H1 (cell line): ENCODE results near the gene KCNMA1. TPM values are rescaled to one million over a fixed set of nuclear protein-coding genes. Genes with fewer than 3 reads are reported as not detected.

Experiments used
- CTCF ChIA-PET: fragments of 300-600 bp; sonication (Branson Sonifier 250); formaldehyde crosslinking; loops from one replicate; lab custom pipeline; 2021; ENCODE audit not compliant: partially characterized antibody; lab: Charles Lee
- POLR2A ChIA-PET: fragments of 300-600 bp; sonication (Branson Sonifier 250); formaldehyde crosslinking; loops from one replicate; lab custom pipeline; 2021; ENCODE audit warnings: inconsistent platforms; ENCODE audit not compliant: partially characterized antibody; lab: Charles Lee
- DNase-seq, 2 experiments: peaks; one replicate each; pipeline versions ENCODE4 v3.0.0 to v3.0.0-alpha.2; 2010 to 2022; ENCODE audit warnings: low spot score in 2 of 2, low read depth in 1 of 2, mixed read lengths in 1 of 2
- FAIRE-seq: peaks from 2 replicates; lab custom pipeline; 2011; peaks lifted over from hg19 to GRCh38; lab: Jason Lieb, UNC
- H2AFZ ChIP-seq: 2 replicates; pipeline ENCODE4 v1.8.1; 2012; ENCODE audit warnings: low read length, inconsistent platforms
- H2AK5ac ChIP-seq: 2 replicates; pipeline ENCODE4 v1.6.1; 2013; ENCODE audit warnings: low read depth, low read length
- H2BK120ac ChIP-seq: replicated peaks from 2 replicates; pipeline ENCODE3; 2013; ENCODE audit warnings: low read depth, low read length, inconsistent platforms
- H2BK12ac ChIP-seq: 2 replicates; pipeline ENCODE4 v1.6.1; 2013; ENCODE audit warnings: low read depth, low read length
- H2BK15ac ChIP-seq: 2 replicates; pipeline ENCODE4 v1.6.1; 2013; ENCODE audit warnings: low read length
- H2BK20ac ChIP-seq: 2 replicates; pipeline ENCODE4 v1.6.1; 2013; ENCODE audit warnings: low read length
- H2BK5ac ChIP-seq: 2 replicates; pipeline ENCODE4 v1.6.1; 2013; ENCODE audit warnings: low read depth, low read length
- H3K14ac ChIP-seq: 2 replicates; pipeline ENCODE4 v1.6.1; 2013; ENCODE audit warnings: inconsistent platforms; ENCODE audit not compliant: insufficient read length
- H3K18ac ChIP-seq: 2 replicates; pipeline ENCODE4 v1.6.1; 2013; ENCODE audit warnings: low read length; ENCODE audit errors: extremely low read depth
- H3K23ac ChIP-seq: 2 replicates; pipeline ENCODE4 v1.6.1; 2013; ENCODE audit warnings: inconsistent platforms; ENCODE audit not compliant: insufficient read length
- H3K23me2 ChIP-seq: 2 replicates; pipeline ENCODE4 v1.6.1; 2013; ENCODE audit warnings: low read depth, low read length
- H3K27ac ChIP-seq: 2 replicates; pipeline ENCODE4 v1.6.1; 2011; ENCODE audit warnings: low read depth, low read length, inconsistent platforms
- H3K27me3 ChIP-seq, 4 experiments: replicated peaks in 1 of 4; 1 replicate in 1 of 4; 2 replicates in 3 of 4; pipeline versions ENCODE4 v1.6.1 to v1.8.1; 2011 to 2013; ENCODE audit warnings: low read length in 3 of 4, mild to moderate bottlenecking in 3 of 4, inconsistent platforms in 2 of 4, mixed read lengths in 2 of 4, moderate library complexity in 1 of 4; ENCODE audit not compliant: control insufficient read depth in 3 of 4, insufficient read depth in 3 of 4; ENCODE audit errors: extremely low read depth in 1 of 4
- H3K36me3 ChIP-seq, 4 experiments: 2 replicates each; pipeline versions ENCODE4 v1.6.1 to v1.8.1; 2011 to 2013; ENCODE audit warnings: mild to moderate bottlenecking in 4 of 4, low read length in 3 of 4, moderate library complexity in 2 of 4, control low read depth in 1 of 4, inconsistent platforms in 1 of 4; ENCODE audit not compliant: insufficient read depth in 4 of 4, control insufficient read depth in 2 of 4
- H3K4ac ChIP-seq: replicated peaks from 2 replicates; pipeline ENCODE3; 2013; ENCODE audit warnings: low read length, low read depth, mixed read lengths, inconsistent platforms; ENCODE audit not compliant: insufficient read length
- H3K4me1 ChIP-seq, 4 experiments: replicated peaks in 1 of 4; 1 replicate in 1 of 4; 2 replicates in 3 of 4; pipeline versions ENCODE4 v1.6.1 to v1.8.1; 2011 to 2013; ENCODE audit warnings: low read length in 3 of 4, inconsistent platforms in 2 of 4, mixed read lengths in 1 of 4; ENCODE audit not compliant: insufficient read depth in 4 of 4, control insufficient read depth in 3 of 4
- H3K4me2 ChIP-seq, 2 experiments: 2 replicates each; pipeline versions ENCODE4 v1.6.1 to v1.8.1; 2011 to 2013; ENCODE audit warnings: low read depth in 2 of 2, low read length in 2 of 2, control low read depth in 1 of 2, inconsistent platforms in 1 of 2, mild to moderate bottlenecking in 1 of 2; ENCODE audit not compliant: insufficient read depth in 1 of 2
- H3K4me3 ChIP-seq, 4 experiments: fragments of 200-600, 300-600 bp in 1 of 4; sonication (generic), shearing (Covaris generic), sonication (Bioruptor Twin) in 1 of 4; 2 replicates each; pipeline versions ENCODE4 v1.5.1 to v1.8.1; 2011 to 2016; ENCODE audit warnings: low read length in 4 of 4, low read depth in 3 of 4, control low read depth in 2 of 4, inconsistent platforms in 2 of 4, mild to moderate bottlenecking in 2 of 4, mixed read lengths in 1 of 4, moderate library complexity in 1 of 4; ENCODE audit not compliant: insufficient read depth in 2 of 4; ENCODE audit errors: extremely low read depth in 1 of 4
- H3K56ac ChIP-seq: replicated peaks from 2 replicates; pipeline ENCODE3; 2013; ENCODE audit warnings: low read depth, mild to moderate bottlenecking, mixed read lengths, low read length, inconsistent platforms; ENCODE audit not compliant: insufficient read length
- H3K79me1 ChIP-seq: 2 replicates; pipeline ENCODE4 v1.6.1; 2013; ENCODE audit warnings: low read depth, low read length, control low read depth
- H3K79me2 ChIP-seq, 2 experiments: 2 replicates each; pipeline versions ENCODE4 v1.6.1 to v1.8.1; 2012 to 2013; ENCODE audit warnings: low read length in 2 of 2, mild to moderate bottlenecking in 2 of 2, inconsistent platforms in 1 of 2; ENCODE audit not compliant: insufficient read depth in 2 of 2, control insufficient read depth in 1 of 2
- H3K9ac ChIP-seq, 4 experiments: replicated peaks in 1 of 4; 1 replicate in 1 of 4; 2 replicates in 3 of 4; pipeline versions ENCODE4 v1.6.1 to v1.8.1; 2011 to 2013; ENCODE audit warnings: low read depth in 3 of 4, low read length in 3 of 4, control low read depth in 2 of 4, mild to moderate bottlenecking in 2 of 4, moderate library complexity in 2 of 4, inconsistent platforms in 1 of 4; ENCODE audit errors: extremely low read depth in 1 of 4
- H3K9me3 ChIP-seq, 2 experiments: 2 replicates each; pipeline versions ENCODE4 v1.6.1 to v1.8.1; 2012 to 2013; ENCODE audit warnings: mild to moderate bottlenecking in 2 of 2, moderate library complexity in 2 of 2, control low read depth in 1 of 2, inconsistent platforms in 1 of 2, low read depth in 1 of 2, low read length in 1 of 2, mixed read lengths in 1 of 2; ENCODE audit not compliant: insufficient read depth in 2 of 2
- H4K20me1 ChIP-seq, 2 experiments: replicated peaks in 1 of 2; 2 replicates each; pipeline versions ENCODE3 to v1.8.1; 2011 to 2013; ENCODE audit warnings: inconsistent platforms in 2 of 2, low read length in 2 of 2, mild to moderate bottlenecking in 1 of 2; ENCODE audit not compliant: insufficient read depth in 2 of 2, control insufficient read depth in 1 of 2
- H4K5ac ChIP-seq: 2 replicates; pipeline ENCODE4 v1.6.1; 2013; ENCODE audit warnings: low read length, low read depth, mixed read lengths, inconsistent platforms; ENCODE audit not compliant: insufficient read length
- H4K8ac ChIP-seq: 2 replicates; pipeline ENCODE4 v1.8.0; 2013; ENCODE audit warnings: mild to moderate bottlenecking, moderate library complexity, low read length, inconsistent platforms; ENCODE audit not compliant: insufficient read depth; ENCODE audit errors: extremely low read depth
- H4K91ac ChIP-seq: replicated peaks from 2 replicates; pipeline ENCODE3; 2013; ENCODE audit warnings: low read length, mixed read lengths, inconsistent platforms; ENCODE audit not compliant: insufficient read length
- POLR2AphosphoS5 ChIP-seq: IDR thresholded peaks from 2 replicates; pipeline ENCODE4 v1.6.1; 2011; ENCODE audit warnings: low read depth, low read length
- SIX5 ChIP-seq: IDR thresholded peaks from 2 replicates; pipeline ENCODE4 v1.6.1; 2011; ENCODE audit warnings: mild to moderate bottlenecking, low read depth, low read length
- ZNF274 ChIP-seq: IDR thresholded peaks from 2 replicates; pipeline ENCODE4 v1.7.0; 2012; ENCODE audit warnings: low read length, borderline replicate concordance; ENCODE audit errors: extremely low read depth
- WGBS, 2 experiments: shearing (Covaris generic) in 1 of 2; methylation state at CpG; one replicate each; pipeline versions ENCODE4 v1.1.6 to v1.1.7; 2013 to 2015; ENCODE audit warnings: low lambda C conversion rate in 2 of 2, mixed read lengths in 2 of 2, inconsistent platforms in 1 of 2, low coverage in 1 of 2, missing lambda C conversion rate in 1 of 2; ENCODE audit not compliant: insufficient replicate concordance in 2 of 2, insufficient coverage in 1 of 2, insufficient read length in 1 of 2; ENCODE audit errors: extremely low coverage in 1 of 2, missing lambda C conversion rate in 1 of 2; 5-methylcytosine and 5-hydroxymethylcytosine counted together
- polyA plus RNA-seq, 7 experiments: library from polyadenylated mRNA; depleted of rRNA in 3 of 7; stranded (reverse) in 5 of 7; unstranded in 2 of 7; fragments of >200 nt in 5 of 7; fragments of 200-250 nt in 2 of 7; gene quantifications; 1 replicate in 5 of 7; 2 replicates in 1 of 7; 4 replicates in 1 of 7; pipeline versions ENCODE4 v1.2.1 to v1.2.3, GENCODE V29; 2011 to 2013; ENCODE audit warnings: missing spikeins in 2 of 7, mixed read lengths in 2 of 7
- total RNA-seq: library from RNA; stranded (reverse); fragmentation: NEBNext Ultra II Directional; extraction: Animal tissue kit (Norgen Biotek cat#: 25700); gene quantifications from 2 replicates; pipeline ENCODE4 v1.2.1, GENCODE V29; 2021

KCNMA1 gene
- total and polyA plus RNA-seq, 2 of the 8 experiments (the other 6 are each of a cell fraction or from before 2014, with no cell fraction given) = 10.2 to 11.1 TPM

DNA sequence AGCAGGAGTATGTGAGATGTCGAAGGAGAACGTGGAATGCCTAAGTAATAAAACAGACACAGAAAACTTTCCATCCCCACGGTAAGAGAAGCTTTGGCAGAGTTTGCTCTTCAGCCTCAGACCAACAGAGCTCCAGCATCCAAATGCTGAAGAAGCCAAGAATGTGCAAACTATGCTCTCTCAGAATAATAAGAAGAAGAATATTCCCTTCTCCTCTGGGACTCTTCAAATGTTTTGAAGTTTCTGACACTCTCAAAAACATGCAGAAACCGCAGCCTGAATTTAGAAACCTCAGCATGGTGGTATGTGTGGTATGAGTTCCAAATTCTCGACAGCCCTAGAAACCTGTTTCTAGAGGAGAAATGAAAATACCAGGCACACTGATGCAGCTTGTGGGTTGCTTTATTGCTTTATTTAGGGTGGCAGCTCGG, 113.3 kb downstream of the KCNMA1 start:
- no peak for TF ChIP-seq SIX5
- TF ChIP-seq POLR2AphosphoS5 = no peak
- no peak for TF ChIP-seq ZNF274
- H3K23me2 ChIP-seq = no peaks in the 10 kb centered on the region; the same call in 1 of the 2 replicates
- DNase-seq (no peak), FAIRE-seq (no peak)
- CTCF ChIA-PET = interaction anchor here (0.7 to 1.8 kb wide), 7 partner anchors 11 to 350 kb away, joined by 3 to 5 read pairs (median 3); no protein-coding TSS in a partner anchor
- no peaks in the 10 kb centered on the region for H3K27me3 ChIP-seq
- no peak overlapping the region for H3K56ac ChIP-seq
- H4K20me1 ChIP-seq = no peaks in the 10 kb centered on the region
- POLR2A ChIA-PET = no interaction called here
- no peak overlapping the region for H3K23ac ChIP-seq
- H3K4me2 ChIP-seq = no peak overlapping the region
- peaks cover 4 to 15% (median 8%) of the 10 kb centered on the region in 4 experiments; a peak in 6 of 7 replicates for H3K4me1 ChIP-seq
- no peak overlapping the region for H3K4me3 ChIP-seq
- H3K18ac ChIP-seq = no peak overlapping the region
- peaks cover 0 to 5% of the 10 kb centered on the region in 2 experiments; a peak in 1 of 4 replicates for H3K9me3 ChIP-seq
- no peak overlapping the region for H2BK20ac ChIP-seq
- no peak overlapping the region for H2BK12ac ChIP-seq
- H2AFZ ChIP-seq = no peak overlapping the region
- H4K91ac ChIP-seq = no peak overlapping the region
- WGBS, 2 experiments = 77% methylated on average over 6 of the region's 6 CpGs; no CpG with 5 or more reads in 1 of the 2 experiments
- H4K8ac ChIP-seq = no peak overlapping the region
- H4K5ac ChIP-seq = no peak overlapping the region
- no peaks in the 10 kb centered on the region for H3K79me2 ChIP-seq
- H2AK5ac ChIP-seq = no peak overlapping the region
- H3K4ac ChIP-seq = no peak overlapping the region
- H3K27ac ChIP-seq = no peak overlapping the region
- no peak overlapping the region for H2BK15ac ChIP-seq
- no peaks in the 10 kb centered on the region for H3K36me3 ChIP-seq
- no peak overlapping the region for H2BK5ac ChIP-seq
- H3K79me1 ChIP-seq = no peaks in the 10 kb centered on the region; the same call in 1 of the 2 replicates
- H2BK120ac ChIP-seq = no peak overlapping the region
- H3K9ac ChIP-seq = no peak overlapping the region
- H3K14ac ChIP-seq = no peak overlapping the region
